ENCODE measurements around the gene STH.

DNA sequence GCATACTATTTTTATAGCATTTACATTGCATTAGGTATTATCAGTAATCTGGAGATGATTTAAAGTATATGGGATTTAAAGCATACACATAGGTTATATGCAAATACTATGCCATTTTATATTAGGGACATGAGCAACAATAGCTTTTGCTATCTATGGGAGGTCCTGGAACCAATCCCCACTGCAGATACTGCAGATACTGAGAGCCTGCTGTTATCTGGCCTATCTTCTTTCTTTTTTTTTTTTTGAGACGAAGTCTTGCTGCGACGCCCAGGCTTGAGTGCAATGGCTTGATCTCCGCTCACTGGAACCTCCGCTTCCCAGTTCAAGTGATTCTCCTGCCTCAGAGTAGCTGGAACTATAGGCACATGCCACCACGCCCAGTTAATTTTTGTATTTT, 37.4 kb downstream of the STH start:
- TF ChIP-seq, protein P1, sequence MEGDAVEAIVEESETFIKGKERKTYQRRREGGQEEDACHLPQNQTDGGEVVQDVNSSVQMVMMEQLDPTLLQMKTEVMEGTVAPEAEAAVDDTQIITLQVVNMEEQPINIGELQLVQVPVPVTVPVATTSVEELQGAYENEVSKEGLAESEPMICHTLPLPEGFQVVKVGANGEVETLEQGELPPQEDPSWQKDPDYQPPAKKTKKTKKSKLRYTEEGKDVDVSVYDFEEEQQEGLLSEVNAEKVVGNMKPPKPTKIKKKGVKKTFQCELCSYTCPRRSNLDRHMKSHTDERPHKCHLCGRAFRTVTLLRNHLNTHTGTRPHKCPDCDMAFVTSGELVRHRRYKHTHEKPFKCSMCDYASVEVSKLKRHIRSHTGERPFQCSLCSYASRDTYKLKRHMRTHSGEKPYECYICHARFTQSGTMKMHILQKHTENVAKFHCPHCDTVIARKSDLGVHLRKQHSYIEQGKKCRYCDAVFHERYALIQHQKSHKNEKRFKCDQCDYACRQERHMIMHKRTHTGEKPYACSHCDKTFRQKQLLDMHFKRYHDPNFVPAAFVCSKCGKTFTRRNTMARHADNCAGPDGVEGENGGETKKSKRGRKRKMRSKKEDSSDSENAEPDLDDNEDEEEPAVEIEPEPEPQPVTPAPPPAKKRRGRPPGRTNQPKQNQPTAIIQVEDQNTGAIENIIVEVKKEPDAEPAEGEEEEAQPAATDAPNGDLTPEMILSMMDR (IDR thresholded peaks at IDR 0.05 in 8 of 11, conservative IDR thresholded peaks at IDR 0.05 in 3 of 11): no peak
- no peak for TF ChIP-seq POLR2A (IDR thresholded peaks at IDR 0.05)
